ENCODE results near the gene SNX27.

DNA sequence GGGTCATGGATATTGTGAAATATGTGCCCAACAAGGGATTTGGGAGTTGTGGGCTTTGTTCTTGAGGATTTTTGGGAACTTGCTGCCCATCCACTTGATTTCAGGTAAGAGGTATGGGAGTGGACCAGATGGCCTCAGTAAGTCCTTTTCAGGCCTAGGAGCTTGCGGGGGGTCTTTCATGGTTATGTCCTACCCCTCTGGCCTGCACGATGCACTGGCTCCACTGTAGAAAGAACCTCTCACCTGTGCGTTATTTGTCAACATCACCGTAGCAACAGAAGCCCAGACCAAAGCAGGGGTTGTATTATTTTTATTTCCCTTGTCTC is 118.1 kb downstream of the SNX27 start:
- TF ChIP-seq EP300 (IDR thresholded peaks at IDR 0.05; ENCODE audit: borderline replicate concordance in 1 of 2, control insufficient read depth in 1 of 2, low read depth in 2 of 2, low read length in 2 of 2) (no peak), RAD21 (IDR thresholded peaks at IDR 0.05; ENCODE audit: insufficient read depth, low read depth, low read length) (no peak), ESRRA (IDR thresholded peaks at IDR 0.05; ENCODE audit: low read length) (no peak), ZNF207 (IDR thresholded peaks at IDR 0.05; ENCODE audit: borderline replicate concordance) (no peak), POLR2AphosphoS5 (IDR thresholded peaks at IDR 0.05; ENCODE audit: low read length) (no peak)
